ENCODE measurements around the gene MAP1LC3A. TPM values are rescaled to one million over a fixed set of nuclear protein-coding genes. Genes with fewer than 3 reads are reported as not detected.
A peak's percentile ranks its signal among the peaks of the same experiment; 100 is the strongest.

Gene MAP1LC3A
- total RNA-seq, 1 donor from 2014 or later: 17.5 TPM

GRCh38 chr20:34527016-34527415, 31.5 kb upstream of the MAP1LC3A start:
- H3K36me3 Mint-ChIP-seq (ENCODE audit: low read depth): peaks cover 2% of the 10 kb centered on the region
- H3K27ac Mint-ChIP-seq (ENCODE audit: unreplicated experiment): no peak overlapping the region
- no peaks in the 10 kb centered on the region for H3K9me3 Mint-ChIP-seq
- DNase-seq (ENCODE audit: low read depth, low spot score): no peak
- no peak for TF ChIP-seq CTCF (conservative IDR thresholded peaks at IDR 0.05)
- peaks cover 35% of the 10 kb centered on the region for H3K4me1 Mint-ChIP-seq
- H3K27me3 Mint-ChIP-seq (ENCODE audit: low read depth): no peaks in the 10 kb centered on the region
- H3K4me3 Mint-ChIP-seq: no peak overlapping the region

- DNase-seq (ENCODE audit: low read depth, low spot score): no peak
- no peak overlapping the region for H3K27ac Mint-ChIP-seq (ENCODE audit: unreplicated experiment)
- peak; percentile 28 for TF ChIP-seq CTCF (conservative IDR thresholded peaks at IDR 0.05)
- no peaks in the 10 kb centered on the region for H3K36me3 Mint-ChIP-seq (ENCODE audit: low read depth)
- no peaks in the 10 kb centered on the region for H3K9me3 Mint-ChIP-seq
- no peak overlapping the region for H3K4me3 Mint-ChIP-seq
- no peaks in the 10 kb centered on the region for H3K27me3 Mint-ChIP-seq (ENCODE audit: low read depth)
- H3K4me1 Mint-ChIP-seq: peaks cover 20% of the 10 kb centered on the region
Observed at GRCh38 chr20:34528921-34529297, 29.6 kb upstream of the MAP1LC3A start.

- Mint-ChIP-seq H3K9me3 (no peaks in the 10 kb centered on the region), H3K4me3 (no peak overlapping the region), H3K4me1 (peaks cover 12% of the 10 kb centered on the region), H3K36me3 (ENCODE audit: low read depth) (peaks cover 5% of the 10 kb centered on the region), H3K27me3 (ENCODE audit: low read depth) (no peaks in the 10 kb centered on the region), H3K27ac (ENCODE audit: unreplicated experiment) (no peak overlapping the region)
- no peak for DNase-seq (ENCODE audit: low read depth, low spot score)
- TF ChIP-seq CTCF (conservative IDR thresholded peaks at IDR 0.05): no peak
Observed at GRCh38 chr20:34529742-34530141, 28.8 kb upstream of the MAP1LC3A start.

GRCh38 chr20:34530342-34530741, 28.2 kb upstream of the MAP1LC3A start:
- no peak overlapping the region for H3K27ac Mint-ChIP-seq (ENCODE audit: unreplicated experiment)
- no peak overlapping the region for H3K4me3 Mint-ChIP-seq
- no peaks in the 10 kb centered on the region for H3K27me3 Mint-ChIP-seq (ENCODE audit: low read depth)
- peaks cover 7% of the 10 kb centered on the region for H3K36me3 Mint-ChIP-seq (ENCODE audit: low read depth)
- H3K4me1 Mint-ChIP-seq: peaks cover 6% of the 10 kb centered on the region
- no peaks in the 10 kb centered on the region for H3K9me3 Mint-ChIP-seq
- no peak for DNase-seq (ENCODE audit: low read depth, low spot score)
- no peak for TF ChIP-seq CTCF (conservative IDR thresholded peaks at IDR 0.05)

GRCh38 chr20:34531608-34532265, 26.8 kb upstream of the MAP1LC3A start:
- Mint-ChIP-seq H3K27ac (ENCODE audit: unreplicated experiment) (no peak overlapping the region), H3K9me3 (no peaks in the 10 kb centered on the region), H3K36me3 (ENCODE audit: low read depth) (peaks cover 9% of the 10 kb centered on the region), H3K4me3 (no peak overlapping the region), H3K27me3 (ENCODE audit: low read depth) (no peaks in the 10 kb centered on the region), H3K4me1 (no peaks in the 10 kb centered on the region)
- no peak for TF ChIP-seq CTCF (conservative IDR thresholded peaks at IDR 0.05)
- no peak for DNase-seq (ENCODE audit: low read depth, low spot score)
